Stimulated activated naive CD8-positive, alpha-beta T cell treated with anti-CD3 and anti-CD28 coated beads, Interleukin-15, Interleukin-2, amounts not matched to agents 100 ng/mL and 50 ng/mL, for 24 hours (primary cell): ENCODE measurements around the gene KRT6B.
"Not testable (repeated sequence)": the region's sequence is repeated elsewhere in the genome, so short reads cannot be mapped to it uniquely, and the experiment has no call there.

ENCODE experiments used
- H3K27ac Mint-ChIP-seq: one replicate; pipeline ENCODE4 v1.8.0; 2021; ENCODE audit warnings: mild to moderate bottlenecking, mixed read lengths
- H3K27me3 Mint-ChIP-seq: one replicate; pipeline ENCODE4 v1.8.0; 2021; ENCODE audit warnings: mixed read lengths
- H3K36me3 Mint-ChIP-seq: one replicate; pipeline ENCODE4 v1.8.0; 2021; ENCODE audit warnings: low read depth, mixed read lengths
- H3K4me1 Mint-ChIP-seq: one replicate; pipeline ENCODE4 v1.8.0; 2021; ENCODE audit warnings: low read depth, mixed read lengths
- H3K4me3 Mint-ChIP-seq: one replicate; pipeline ENCODE4 v1.8.0; 2021; ENCODE audit warnings: mild to moderate bottlenecking, mixed read lengths
- H3K9me3 Mint-ChIP-seq: one replicate; pipeline ENCODE4 v1.8.0; 2021; ENCODE audit warnings: mixed read lengths

Gene KRT6B

DNA sequence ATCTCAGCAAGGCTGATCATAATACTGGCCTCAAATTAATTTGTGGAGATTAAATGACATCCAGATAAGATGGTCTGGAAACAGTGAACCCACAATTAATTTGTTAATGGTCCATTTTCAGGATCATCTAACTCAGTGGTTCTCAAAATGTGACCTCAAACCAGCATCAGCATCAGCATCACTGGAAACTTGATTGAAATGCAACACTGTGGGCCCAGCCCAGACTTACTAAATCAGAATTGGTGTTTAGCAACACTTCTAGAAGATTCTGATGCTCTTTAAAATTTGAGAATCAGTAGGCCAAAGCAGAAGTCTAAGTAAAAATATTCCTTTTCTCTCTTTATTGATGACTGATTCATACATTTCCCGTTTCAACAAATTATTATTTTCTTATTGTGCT is 35.2 kb downstream of the KRT6B start:
- H3K9me3 Mint-ChIP-seq, result no peaks in the 10 kb centered on the region
- H3K36me3 Mint-ChIP-seq, result no peaks in the 10 kb centered on the region
- H3K27me3 Mint-ChIP-seq, result peaks cover 13% of the 10 kb centered on the region
- no peak overlapping the region for H3K27ac Mint-ChIP-seq
- peaks cover 7% of the 10 kb centered on the region for H3K4me1 Mint-ChIP-seq
- H3K4me3 Mint-ChIP-seq, result no peak overlapping the region

DNA sequence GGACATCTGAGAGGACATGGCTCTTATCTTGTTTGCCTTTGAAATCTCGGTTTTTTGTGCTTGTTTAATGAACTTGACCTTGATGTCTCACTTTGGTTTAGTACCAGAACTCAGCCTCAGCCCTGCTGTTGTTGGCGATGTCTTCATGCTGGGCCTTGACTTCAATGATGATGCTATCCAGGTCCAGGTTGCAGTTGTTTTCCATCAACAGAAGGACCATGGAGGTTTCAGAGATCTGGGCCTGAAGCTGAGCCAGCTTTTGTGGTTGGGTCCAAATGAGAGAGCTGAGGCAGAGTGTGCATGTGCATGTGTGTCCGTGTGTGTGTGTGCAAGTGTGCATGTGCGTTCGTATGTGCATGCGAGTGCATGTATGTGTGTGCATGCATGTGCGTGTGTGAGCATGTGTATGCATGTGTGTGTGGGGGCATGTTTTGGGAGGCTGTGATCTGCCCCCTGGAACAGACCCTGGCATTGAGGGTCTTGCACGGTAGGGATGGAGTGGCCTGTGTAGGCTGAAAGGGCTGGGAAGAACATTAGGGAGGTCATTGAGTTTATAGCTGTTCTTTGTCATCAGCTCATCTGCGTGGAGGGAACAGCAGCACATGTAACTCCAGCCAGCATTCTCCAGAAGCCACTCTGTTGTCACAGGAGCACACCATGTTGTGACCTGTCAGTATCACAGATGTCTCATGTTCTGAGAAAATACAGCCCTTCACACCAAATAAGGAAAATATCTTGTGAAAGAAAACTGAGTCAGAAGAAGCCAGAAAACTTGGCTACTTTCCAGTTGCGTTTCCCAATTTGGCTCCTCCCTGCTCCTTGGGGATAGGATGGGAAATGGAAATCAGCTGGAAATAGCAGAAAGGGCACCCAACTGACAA is 35.8 kb downstream of the KRT6B start:
- no peaks in the 10 kb centered on the region for H3K36me3 Mint-ChIP-seq
- H3K4me3 Mint-ChIP-seq, result no peak overlapping the region
- peaks cover 6% of the 10 kb centered on the region for H3K27me3 Mint-ChIP-seq
- no peaks in the 10 kb centered on the region for H3K9me3 Mint-ChIP-seq
- peaks cover 7% of the 10 kb centered on the region for H3K4me1 Mint-ChIP-seq
- no peak overlapping the region for H3K27ac Mint-ChIP-seq

DNA sequence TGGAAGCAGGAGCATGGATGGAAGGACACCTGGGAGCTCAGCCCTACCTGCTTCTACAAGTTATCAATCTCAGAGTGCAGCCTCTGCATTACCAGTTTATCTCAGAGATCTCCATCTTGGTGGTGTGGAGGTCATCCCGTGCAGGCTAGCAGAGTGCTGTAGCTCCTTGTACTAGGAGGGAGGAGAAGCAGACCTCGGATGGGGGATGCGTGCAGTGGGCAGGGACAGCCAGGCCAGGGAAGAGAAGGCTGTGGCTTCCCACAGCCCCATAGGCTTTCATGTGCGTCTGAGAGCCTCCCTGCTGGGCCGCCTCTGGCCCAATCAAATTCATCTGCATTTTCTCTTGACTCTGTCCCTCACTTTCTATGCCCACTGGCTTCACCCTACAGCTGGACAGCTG is 37.0 kb downstream of the KRT6B start:
- H3K4me1 Mint-ChIP-seq, result peaks cover 5% of the 10 kb centered on the region
- no peaks in the 10 kb centered on the region for H3K9me3 Mint-ChIP-seq
- peaks cover 6% of the 10 kb centered on the region for H3K27me3 Mint-ChIP-seq
- no peaks in the 10 kb centered on the region for H3K36me3 Mint-ChIP-seq
- H3K4me3 Mint-ChIP-seq, result no peak overlapping the region
- H3K27ac Mint-ChIP-seq, result no peak overlapping the region

DNA sequence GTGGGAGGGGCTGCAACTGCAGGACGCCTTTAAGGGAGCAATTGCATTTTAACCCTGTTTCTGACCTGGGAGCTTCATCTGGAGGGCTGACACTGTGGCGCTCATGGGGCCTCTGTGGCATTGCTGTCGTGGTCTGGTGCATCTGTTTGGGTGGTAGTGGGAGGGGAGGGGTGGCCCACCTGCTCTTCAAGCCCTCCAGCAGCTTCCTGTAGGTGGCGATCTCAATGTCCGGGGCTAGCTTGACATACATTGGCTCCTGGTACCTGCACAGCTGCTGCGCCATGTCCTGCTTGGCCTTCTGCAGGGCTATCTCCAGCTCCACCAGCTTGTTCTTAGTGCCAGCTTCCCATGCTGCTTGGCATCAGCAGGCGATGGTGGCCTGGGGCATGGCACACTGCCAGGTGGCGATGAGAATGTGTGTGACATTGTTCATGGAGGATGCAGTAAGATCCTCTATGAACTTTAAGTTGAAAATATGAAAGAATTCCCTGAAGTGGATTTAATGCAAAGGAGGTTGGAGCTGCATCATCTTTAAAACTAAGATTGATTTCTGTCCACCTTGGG is 38.1 kb downstream of the KRT6B start:
- Mint-ChIP-seq H3K4me1 (no peaks in the 10 kb centered on the region), H3K27ac (no peak overlapping the region), H3K27me3 (peaks cover 6% of the 10 kb centered on the region), H3K4me3 (no peak overlapping the region), H3K36me3 (no peaks in the 10 kb centered on the region), H3K9me3 (no peaks in the 10 kb centered on the region)

DNA sequence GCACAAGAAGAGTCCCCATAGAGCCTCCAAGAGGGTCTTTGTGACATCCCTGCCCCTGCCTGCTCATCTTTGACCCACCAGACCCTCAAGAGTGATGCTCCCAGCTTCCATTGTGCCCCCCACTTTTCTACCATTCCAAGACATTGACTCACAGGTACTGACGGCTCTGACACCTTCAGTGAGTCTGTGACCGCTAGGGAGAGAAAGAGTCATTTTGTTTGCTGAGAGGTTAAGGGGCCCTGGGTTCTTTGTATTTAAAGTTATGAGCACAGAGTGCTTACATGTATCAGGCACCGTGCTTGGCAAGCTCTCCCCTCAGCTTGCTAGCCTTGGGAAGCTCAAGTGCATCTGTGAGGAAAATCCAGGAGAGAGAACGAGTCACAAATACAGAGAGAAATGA is 38.7 kb downstream of the KRT6B start:
- no peak overlapping the region for H3K27ac Mint-ChIP-seq
- H3K9me3 Mint-ChIP-seq, result no peaks in the 10 kb centered on the region
- no peak overlapping the region for H3K4me3 Mint-ChIP-seq
- no peaks in the 10 kb centered on the region for H3K4me1 Mint-ChIP-seq
- H3K36me3 Mint-ChIP-seq, result no peaks in the 10 kb centered on the region
- H3K27me3 Mint-ChIP-seq, result peaks cover 6% of the 10 kb centered on the region

DNA sequence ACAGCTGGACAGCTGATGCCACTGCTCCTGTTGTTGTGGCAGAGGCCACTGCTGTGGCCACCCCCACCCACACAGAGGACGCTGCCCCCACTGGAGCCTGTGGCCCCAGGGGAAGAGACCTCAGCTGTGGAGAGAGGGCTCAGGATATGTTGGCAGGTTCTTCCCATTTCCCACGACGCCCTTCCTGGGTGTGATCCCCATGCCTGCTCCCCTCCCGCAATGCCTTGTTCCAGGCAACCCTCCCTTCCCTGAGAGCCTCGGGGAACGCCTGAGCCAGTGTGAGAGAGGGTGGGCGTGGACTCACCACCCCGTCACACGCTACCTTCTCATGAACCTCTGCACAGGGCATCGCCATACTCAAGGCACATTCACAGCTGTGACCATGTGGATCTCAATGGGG is 40.1 kb downstream of the KRT6B start:
- H3K4me3 Mint-ChIP-seq, result no peak overlapping the region
- H3K27me3 Mint-ChIP-seq, result peaks cover 6% of the 10 kb centered on the region
- H3K4me1 Mint-ChIP-seq, result no peaks in the 10 kb centered on the region
- no peaks in the 10 kb centered on the region for H3K9me3 Mint-ChIP-seq
- no peaks in the 10 kb centered on the region for H3K36me3 Mint-ChIP-seq
- H3K27ac Mint-ChIP-seq, result no peak overlapping the region

DNA sequence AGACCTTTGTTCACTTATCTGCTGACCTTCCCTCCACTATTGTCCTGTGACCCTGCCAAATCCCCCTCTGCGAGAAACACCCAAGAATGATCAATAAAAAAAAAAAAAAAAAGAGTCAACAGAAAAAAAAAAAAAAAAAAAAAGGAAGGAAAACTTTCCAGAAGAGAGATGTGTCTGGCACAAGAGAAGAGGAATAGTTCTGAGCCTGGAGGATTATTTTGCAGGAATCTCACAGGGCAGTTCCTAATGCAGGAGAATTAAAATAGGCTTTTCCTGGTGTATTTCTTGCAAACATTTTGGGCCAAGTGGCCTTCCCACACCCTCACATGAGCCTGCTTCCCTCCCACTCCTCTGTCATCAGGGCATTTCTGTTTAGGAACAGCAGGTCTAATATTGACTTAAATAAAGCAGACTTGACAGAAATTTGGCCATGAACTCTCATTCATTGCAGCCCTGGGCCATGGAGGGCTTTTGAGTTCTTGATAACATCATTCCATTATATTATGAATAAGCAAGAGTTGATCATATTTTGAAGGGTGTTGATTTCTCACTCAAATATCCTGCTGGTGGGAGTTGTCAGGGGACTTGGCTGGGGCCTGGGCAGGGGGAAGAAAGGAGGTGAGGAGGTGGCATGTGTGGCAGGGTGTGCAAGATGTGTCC is 41.2 kb downstream of the KRT6B start:
- not testable (repeated sequence) for H3K27ac Mint-ChIP-seq, H3K9me3 Mint-ChIP-seq, H3K36me3 Mint-ChIP-seq, H3K27me3 Mint-ChIP-seq, H3K4me3 Mint-ChIP-seq, H3K4me1 Mint-ChIP-seq

DNA sequence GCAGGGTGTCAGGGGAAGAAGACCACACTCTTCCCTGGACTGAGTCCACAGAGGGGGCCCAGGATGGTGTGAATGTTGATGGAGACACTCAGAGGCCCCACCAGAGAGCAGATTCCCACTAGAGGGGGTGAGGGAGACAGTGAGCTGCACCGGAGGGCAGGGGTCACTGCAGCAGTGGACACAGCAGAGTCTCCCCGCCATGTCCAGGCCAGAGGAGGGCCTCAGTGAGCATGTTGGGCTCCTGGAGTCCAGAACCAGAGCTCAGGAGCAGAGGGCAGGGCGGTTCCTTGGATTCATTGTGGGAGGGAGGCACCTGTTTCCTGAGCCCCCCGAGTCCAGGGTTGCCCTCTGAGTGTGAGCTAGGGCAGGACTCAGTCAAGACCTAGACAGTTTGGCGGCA is 44.0 kb downstream of the KRT6B start:
- no peaks in the 10 kb centered on the region for H3K4me1 Mint-ChIP-seq
- H3K36me3 Mint-ChIP-seq, result no peaks in the 10 kb centered on the region
- no peaks in the 10 kb centered on the region for H3K9me3 Mint-ChIP-seq
- no peak overlapping the region for H3K27ac Mint-ChIP-seq
- H3K4me3 Mint-ChIP-seq, result no peak overlapping the region
- peaks cover 3% of the 10 kb centered on the region for H3K27me3 Mint-ChIP-seq

DNA sequence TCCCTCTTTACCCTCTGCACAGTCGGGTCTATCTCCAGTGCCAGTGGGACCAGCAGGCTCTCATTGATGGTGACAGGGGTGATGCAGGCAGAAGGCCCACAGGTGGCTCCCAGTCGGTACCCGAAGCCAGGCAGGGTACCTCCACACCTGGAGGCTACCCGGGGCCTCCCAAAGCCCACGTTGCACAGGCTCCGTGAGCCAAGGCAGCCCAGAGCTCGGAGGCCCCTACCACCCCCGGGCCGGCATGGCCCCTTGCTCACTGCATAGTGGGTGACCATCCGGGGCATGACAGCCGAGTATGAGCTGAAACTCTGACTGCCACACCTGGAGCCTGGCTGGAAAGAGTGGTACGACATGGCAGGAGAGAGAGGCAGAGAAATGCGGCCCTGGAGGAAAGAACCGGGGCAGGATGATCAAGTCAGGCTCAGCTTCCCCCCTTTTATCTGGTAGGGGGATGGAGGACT is 46.0 kb downstream of the KRT6B start, which contains the start of gene KRT82:
Gene KRT82, minus strand, starts transcription at position 414 of the 464 bp plus-strand sequence. Its CDS starts 58 bp downstream, at position 356.
- no peak within 1 kb of the TSS for H3K4me3 Mint-ChIP-seq
- H3K27me3 Mint-ChIP-seq, result no peaks in the 10 kb centered on the region
- no peak within 1 kb of the TSS for H3K27ac Mint-ChIP-seq
- no peaks in the 10 kb centered on the region for H3K36me3 Mint-ChIP-seq
- H3K9me3 Mint-ChIP-seq, result no peaks in the 10 kb centered on the region
- H3K4me1 Mint-ChIP-seq, result no peaks in the 10 kb centered on the region

DNA sequence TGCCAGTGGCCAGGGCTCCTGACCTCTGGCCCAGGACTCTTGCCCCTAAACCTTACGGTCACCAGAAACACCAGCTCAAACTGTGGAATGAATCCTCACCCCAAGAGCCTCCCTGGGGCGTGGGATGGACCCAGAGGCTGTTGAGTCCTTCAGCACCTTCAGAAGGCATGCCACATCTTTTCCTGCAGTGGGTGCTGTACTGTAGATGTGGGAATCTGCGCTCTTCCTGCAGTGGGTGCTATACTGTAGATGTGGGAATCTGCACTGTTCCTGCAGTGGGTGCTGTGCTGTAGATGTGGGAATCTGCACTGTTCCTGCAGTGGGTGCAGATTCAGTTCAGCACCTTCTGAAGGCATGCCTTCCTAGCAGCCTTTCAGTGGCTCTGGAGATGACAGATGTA is 47.0 kb downstream of the KRT6B start:
- Mint-ChIP-seq H3K4me1 (no peaks in the 10 kb centered on the region), H3K27me3 (no peaks in the 10 kb centered on the region), H3K9me3 (no peaks in the 10 kb centered on the region), H3K27ac (no peak overlapping the region), H3K4me3 (no peak overlapping the region), H3K36me3 (no peaks in the 10 kb centered on the region)

DNA sequence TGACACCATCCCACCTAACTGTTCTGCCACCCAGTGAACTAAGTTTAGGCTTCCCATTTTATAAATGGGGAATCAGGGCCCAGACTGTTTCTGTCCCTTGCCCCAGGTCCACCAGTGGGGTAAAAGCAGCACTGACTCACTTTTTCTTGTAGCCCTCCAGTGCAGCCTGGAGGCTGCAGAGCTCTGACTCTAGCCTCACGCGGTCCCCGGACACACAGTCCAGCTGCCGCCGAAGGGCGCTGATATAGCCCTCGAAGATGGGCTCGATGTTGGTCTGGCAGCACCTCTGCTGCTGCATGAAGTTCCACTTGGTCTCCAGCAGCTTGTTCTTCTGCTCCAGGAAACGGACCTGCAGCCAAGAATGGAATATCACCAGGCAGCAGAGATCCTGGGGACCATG is 48.4 kb downstream of the KRT6B start:
- H3K4me3 Mint-ChIP-seq, result no peak overlapping the region

DNA sequence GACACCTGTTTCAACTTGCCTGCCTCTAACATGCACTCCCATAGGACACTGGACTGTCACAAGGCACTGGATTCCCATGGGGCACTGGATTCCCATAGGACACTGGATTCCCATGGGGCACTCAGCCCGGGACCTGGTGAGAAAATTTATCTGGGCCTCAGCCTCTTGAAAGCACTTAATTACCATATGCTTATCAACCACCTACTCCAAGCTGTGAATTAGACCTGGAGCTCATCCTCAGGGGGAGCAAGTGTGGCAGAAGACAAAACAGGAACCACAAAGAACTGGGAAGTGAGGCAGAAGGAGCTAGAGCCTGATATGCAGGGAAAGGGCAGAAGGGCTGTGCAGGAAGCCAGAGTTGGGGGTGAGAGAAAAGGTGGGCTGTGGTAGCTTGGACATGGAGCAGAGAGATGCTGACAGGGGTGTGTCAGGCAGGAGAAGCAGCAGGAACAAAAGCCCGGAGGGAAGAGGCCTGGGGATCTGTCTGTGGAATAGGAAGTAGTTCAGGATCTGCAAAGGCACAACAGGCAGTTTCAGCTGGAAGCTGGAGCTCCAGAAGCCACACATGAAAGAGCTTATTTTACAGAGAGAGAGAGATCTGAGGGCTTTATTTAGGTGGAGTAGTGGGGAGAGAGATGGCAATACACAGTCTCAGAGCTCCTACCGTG is 48.9 kb downstream of the KRT6B start:
- Mint-ChIP-seq H3K9me3 (no peaks in the 10 kb centered on the region), H3K4me1 (peaks cover 7% of the 10 kb centered on the region), H3K36me3 (no peaks in the 10 kb centered on the region), H3K4me3 (no peak overlapping the region), H3K27ac (no peak overlapping the region), H3K27me3 (no peaks in the 10 kb centered on the region)

More for the DNA sequence above, 48.4 kb downstream of the KRT6B start:
- H3K27me3 Mint-ChIP-seq, result no peaks in the 10 kb centered on the region
- no peaks in the 10 kb centered on the region for H3K36me3 Mint-ChIP-seq
- H3K27ac Mint-ChIP-seq, result no peak overlapping the region
- H3K4me1 Mint-ChIP-seq, result peaks cover 6% of the 10 kb centered on the region
- H3K9me3 Mint-ChIP-seq, result no peaks in the 10 kb centered on the region

DNA sequence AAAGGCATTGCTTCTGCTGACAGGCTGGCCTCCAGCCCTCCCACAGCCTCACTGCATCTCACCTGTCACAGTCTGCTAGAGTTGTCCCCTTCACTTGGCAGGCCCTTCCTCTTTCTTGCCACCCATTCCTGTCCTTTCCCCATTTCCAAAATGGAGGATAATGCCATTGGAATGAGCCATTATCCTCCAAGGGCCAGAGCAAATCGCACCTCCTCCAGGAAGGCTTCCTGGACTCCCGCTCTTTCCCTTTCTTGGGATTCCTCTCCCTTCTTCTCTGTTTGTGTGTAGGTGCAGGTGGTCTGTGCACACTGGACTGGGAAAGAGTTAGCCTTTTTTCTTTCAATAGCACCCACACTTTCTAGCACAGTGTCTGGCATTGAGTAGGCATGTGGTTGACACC is 49.6 kb downstream of the KRT6B start:
- H3K27ac Mint-ChIP-seq, result no peak overlapping the region

DNA sequence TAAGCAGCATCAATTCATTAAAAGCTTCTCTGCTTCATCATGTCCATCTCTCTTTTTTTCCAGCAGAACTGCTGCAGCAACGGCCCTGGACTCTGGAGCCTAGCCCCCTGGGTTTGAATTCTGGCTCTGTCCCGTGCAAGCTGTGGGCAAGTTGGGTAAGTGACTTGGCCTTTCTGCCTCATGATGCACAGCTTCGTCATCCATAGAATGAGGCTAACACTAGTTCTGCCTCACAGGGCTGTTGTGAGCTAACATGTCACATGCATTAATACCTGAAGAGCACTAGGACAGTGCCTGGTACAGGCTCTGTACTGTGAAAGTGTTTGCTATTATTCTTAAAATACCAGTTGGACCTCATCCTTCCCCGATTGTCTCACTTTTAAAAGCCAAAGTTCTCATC is 50.0 kb downstream of the KRT6B start:
- no peaks in the 10 kb centered on the region for H3K36me3 Mint-ChIP-seq
- H3K9me3 Mint-ChIP-seq, result no peaks in the 10 kb centered on the region
- no peak overlapping the region for H3K4me3 Mint-ChIP-seq
- peaks cover 6% of the 10 kb centered on the region for H3K27me3 Mint-ChIP-seq
- H3K27ac Mint-ChIP-seq, result no peak overlapping the region
- H3K4me1 Mint-ChIP-seq, result peaks cover 7% of the 10 kb centered on the region

More for the DNA sequence above, 49.6 kb downstream of the KRT6B start:
- Mint-ChIP-seq H3K36me3 (no peaks in the 10 kb centered on the region), H3K4me3 (no peak overlapping the region), H3K4me1 (peaks cover 7% of the 10 kb centered on the region), H3K27me3 (peaks cover 1% of the 10 kb centered on the region), H3K9me3 (no peaks in the 10 kb centered on the region)

DNA sequence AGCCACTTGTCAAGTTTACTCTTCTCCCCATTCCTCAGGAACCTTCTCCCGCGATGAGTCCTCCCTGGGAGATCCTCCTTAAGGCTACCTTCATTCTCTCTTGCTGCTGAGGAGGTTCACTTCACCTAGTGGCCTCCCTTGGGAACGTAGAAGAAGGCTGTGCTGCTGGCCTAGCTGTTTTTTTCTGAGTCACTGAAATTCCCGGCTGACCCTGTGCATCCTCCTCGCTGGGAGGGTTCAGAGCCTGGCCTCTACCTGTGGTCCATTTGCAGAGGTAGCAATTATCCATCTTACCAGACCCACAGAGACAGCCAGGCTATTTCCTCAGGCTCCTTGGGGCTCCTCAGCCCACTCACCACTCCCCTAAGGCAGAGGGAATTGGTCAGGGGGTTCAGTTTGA is 50.4 kb downstream of the KRT6B start:
- no peaks in the 10 kb centered on the region for H3K9me3 Mint-ChIP-seq
- H3K27ac Mint-ChIP-seq, result no peak overlapping the region
- peaks cover 7% of the 10 kb centered on the region for H3K4me1 Mint-ChIP-seq
- H3K4me3 Mint-ChIP-seq, result no peak overlapping the region
- H3K27me3 Mint-ChIP-seq, result peaks cover 8% of the 10 kb centered on the region
- H3K36me3 Mint-ChIP-seq, result no peaks in the 10 kb centered on the region
